Cerebellar cortex (tissue), 1 donor: Measurements from ENCODE around the gene ATAT1.
A peak's percentile ranks its signal among the peaks of the same experiment; 100 is the strongest.

Experiments used
- DNase-seq: peaks from one replicate; pipeline ENCODE4 v3.0.0-alpha.2; 2015; ENCODE audit warnings: low spot score

The ATAT1 gene

DNA sequence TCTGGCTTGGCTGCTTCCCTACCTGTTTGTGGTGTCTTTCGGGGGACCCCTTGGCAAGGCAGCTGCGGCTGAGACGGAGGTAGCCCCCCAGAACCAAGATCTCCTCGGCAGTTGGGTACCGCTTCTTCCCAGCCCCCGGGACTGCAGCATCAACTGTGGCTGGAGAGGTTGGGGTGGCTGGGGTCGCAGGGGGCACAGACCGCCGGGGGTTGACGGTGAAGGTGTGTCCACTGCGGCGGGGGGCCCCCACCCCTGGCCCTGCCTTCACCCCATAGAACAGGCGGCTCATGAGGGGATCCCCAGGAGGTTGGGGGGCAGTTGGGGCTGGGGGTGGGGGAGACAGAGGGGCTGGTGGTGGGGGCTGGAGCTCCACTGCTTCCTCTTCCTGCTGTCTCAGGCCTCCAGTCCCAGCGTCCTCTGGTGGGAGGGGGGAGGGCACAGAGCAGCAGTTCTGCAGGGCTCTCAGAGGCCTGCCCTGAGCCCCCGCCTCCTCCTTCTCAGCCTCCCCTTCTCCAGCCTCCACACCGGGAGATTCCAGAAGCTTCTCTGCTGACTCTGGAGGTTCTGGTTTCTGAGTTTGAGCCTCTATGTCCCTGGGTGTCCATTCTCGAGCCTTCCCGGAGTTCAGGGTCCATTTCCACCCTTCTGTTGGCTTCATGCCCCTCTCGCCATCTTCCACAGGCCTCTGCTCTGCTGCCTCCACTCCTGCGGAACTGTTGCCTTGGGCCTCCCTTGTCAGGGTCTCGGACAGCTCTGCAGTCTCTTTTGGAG, 57.9 kb downstream of the ATAT1 start:
- DNase-seq = no peak

DNA sequence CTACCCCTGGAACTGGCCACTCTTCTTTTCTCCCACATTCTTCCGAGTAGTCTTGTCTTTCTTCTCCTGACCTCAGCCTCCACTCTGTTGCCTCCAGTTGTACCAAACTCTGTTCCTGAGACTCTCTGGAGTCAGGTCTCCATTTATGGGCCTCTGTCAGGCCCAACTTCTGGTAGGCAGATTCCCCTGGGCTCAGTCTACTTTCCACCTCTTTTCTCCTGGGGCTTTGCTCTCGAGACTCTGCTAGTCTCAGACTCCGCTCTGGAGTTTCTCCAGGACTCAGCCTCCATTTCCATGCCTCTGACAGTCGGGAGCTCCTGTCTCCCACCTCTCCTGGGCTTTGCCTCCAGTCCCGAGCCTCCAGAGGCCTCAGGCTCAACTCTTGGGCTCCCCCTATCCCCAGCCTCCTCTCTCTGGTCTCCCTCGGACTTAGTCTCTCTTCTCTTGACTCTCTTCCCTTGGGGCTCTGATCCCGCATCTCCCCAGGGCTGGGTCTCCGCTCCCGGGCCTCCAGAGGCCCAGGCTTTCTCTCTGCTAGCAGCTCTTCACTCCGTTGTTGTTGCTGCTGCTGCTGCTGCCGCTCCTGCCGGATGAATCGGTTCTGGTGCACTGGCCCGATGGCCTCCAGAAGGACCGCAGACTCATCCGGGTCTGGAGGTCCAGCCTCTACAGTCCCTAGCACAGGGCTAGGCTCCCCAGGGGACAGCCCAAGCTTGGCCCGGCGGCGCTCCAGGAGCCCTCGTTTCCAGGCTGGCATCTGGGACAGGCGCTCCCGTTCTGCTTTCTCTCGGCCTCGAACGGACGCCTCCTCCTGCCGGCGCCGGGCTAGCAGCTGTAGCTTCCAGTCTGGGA, 58.7 kb downstream of the ATAT1 start:
- no peak for DNase-seq

DNA sequence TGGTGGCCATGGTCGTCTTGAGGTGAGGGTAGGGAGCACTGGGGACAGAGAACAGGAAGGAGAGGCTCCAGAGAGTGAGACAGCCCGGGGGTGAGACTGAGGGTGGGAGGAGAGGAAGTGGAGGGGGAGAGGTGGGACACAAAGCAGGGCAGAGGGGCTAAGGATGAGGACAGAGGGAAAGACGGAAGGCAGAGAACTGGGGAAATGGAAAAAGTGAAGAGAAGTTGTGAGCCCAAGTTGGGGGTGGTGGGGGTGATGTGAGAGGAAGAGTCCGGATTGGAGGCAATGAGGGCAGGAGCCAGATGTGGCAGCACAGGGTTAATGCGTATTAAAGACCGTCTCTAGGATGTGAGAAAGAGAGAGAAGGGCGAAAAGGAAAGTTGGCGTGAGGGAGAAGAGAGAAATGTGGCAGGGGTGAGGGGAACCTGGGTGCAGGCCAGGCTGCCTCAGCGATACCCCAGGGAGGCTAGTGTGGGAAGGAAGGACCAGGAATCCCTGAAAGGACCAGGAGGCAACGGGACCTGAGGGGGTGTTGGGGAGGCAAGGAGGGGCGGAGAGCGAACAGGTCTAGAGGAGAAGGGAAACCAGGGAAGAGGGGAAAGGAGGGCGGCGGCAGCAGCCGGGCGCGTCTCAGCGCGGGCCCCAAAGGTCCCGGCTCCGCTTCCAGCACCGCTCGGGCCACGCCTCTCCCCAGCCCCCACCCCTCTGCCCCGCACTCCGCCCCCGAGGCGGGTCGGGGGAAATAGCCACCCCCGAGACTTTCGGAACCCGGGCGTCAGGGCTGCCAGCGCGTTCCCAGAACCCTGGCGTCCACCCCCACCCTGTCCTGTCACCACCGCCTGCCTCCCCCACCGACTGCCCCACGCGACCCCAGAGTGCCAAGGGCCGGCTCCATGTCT, 59.6 kb downstream of the ATAT1 start, which contains the start of gene PPP1R18:
Gene PPP1R18 (minus strand): TSS at position 637 of the 899 bp plus-strand sequence. CDS start 627 bp downstream, at position 10.
- DNase-seq = peak; percentile 44

DNA sequence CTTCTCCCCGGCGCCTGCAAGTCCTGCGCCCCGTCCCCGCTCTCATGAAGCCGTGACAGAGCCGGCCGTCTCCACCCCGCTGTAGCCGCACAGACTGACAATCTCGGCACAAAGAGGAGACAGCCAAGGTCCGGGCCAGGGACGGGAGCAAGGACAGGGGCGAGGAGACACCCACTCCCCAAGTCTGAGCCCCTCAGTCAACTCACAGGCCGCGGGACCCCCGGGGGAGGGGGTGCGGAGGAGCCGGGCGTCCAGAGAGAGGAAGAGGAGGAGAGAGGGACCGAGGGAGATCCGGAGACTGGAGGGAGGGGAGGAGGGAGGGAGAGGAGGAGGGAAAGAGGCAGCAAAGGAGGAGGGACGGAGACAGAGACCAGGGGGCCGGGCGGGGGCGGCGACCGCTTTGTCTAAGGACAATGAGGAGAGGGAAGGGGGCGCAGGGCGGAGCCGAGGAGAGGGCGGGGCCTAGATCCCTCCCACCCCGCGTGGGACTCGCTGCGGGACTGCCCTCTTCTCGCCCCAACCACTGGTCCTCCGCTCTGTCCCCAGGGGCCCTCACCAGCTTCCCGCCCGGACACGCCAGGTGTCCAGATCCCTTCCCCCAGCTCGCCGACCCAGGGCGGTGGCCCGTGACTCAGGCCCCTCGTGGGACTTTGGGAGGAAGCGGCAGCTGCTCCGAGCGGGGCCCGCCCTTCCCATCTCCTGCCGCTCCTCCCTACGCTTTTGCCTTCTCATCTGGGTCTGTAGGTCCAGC, 60.4 kb downstream of the ATAT1 start:
- DNase-seq = peak; percentile 80

DNA sequence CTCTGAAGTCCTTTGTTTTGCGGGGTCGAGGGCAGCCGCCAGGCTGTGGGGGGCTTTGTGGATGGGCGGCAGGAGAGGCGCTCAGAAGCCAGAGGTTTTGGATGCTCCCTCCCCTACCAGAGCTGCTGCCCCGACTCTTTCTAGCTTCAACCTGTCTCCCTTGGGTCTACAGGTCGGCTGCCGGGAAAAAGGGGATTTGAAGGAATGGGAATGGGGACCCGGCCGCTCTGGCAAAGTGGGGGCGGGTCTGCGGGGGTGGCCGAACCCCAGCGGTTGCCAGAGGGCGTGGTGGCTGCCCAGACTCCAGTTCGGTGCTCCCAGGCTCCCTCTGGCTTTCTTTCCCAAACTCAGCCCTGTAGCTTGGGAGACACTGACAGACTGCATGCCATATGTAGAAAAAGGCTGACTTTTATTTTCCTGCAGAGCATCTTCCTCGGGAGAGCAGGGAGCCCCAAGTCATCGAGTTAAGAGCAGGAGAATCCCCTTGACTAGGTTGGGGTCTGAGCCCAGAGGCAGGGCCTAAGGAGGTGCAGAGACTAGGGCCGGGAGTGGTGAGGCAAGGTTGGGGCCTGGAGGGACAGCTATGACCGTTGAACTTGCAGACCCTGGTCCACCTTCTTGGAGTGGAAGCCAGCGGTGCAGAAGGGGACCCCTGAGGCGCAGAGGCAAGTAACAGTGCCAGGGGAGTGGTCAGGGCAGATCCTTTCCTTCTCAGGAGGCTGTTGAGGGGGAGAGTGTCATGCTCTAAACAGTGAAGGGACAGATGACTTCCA, 61.2 kb downstream of the ATAT1 start:
- peak; percentile 42 for DNase-seq

DNA sequence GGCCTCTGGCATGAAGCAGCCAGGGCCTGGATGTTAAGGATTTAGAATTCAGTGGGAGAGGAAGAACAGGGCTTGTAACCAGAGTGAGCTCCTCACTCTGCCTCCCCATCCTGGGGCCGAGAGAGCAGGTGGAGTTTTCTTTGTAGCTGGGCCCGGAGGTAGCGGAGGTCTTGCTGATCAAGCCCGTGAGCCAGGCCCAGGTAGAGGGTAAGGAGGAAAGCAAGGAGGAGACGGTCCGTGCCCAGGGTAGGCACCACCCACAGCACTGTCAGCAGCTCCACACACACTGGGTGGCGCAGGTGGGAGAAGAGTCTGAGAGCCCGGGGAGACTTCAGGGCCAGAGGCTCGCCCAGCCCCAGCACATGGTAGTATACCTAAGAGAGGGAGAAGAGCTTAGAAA, 61.9 kb downstream of the ATAT1 start:
- DNase-seq = no peak

DNA sequence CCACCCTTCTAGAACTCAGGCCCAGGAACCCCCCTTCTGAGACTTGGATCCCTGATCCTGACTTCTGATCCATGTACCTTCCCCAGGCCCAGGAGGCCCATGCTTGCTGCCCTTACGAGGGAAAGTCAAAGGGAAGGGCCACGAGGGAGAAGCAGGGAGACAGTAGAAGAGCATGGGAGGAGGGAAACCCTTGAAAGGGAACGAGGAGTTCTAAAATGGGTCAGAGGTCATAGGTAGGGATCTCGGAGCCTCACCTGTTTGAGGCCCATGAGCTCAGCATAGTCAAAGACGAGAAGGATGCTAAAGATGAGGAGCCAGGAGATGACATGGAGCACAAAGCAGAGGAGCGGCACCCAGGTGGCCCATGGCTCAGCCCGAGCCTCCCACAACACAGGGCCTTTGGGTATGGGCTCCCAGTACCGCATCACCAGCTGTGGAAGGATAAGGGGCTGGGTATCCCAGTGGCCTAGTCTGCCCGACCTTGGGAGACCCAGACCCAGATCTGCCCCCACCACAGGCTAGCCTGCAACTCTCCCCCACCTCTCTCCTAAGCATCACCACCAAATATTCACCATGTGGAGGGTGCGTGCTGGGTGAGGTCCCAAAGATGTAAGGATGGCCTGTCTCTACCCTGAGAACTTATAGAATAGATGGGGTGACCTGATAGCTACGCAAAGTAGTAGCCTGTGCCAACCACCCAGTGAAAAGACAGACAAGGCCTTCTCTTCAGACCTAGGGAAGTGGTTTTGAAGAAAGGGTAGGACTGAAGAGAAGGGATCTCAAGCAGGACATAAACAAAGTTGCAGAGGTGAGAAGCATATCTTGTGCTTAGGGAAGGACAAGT, 62.6 kb downstream of the ATAT1 start:
- no peak for DNase-seq

DNA sequence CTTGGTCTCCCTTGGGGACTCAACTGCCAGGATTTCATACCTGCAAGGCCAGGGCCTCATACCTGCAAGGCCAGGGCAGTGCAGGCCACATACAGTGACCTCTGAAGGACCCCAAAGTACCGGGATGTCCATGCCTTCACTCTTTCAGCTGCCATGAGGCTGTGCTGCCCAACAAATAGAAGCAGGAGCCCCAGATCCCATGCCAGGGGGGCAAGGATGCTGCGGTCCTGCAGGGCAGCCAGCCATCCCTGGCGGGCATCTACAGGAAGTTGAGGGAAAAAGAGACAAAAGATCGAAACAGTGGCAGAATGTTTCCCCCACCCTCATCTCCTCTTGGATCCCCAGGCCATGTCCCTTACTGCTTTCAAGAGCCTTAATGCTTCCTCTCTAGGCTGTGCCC, 63.3 kb downstream of the ATAT1 start:
- no peak for DNase-seq

DNA sequence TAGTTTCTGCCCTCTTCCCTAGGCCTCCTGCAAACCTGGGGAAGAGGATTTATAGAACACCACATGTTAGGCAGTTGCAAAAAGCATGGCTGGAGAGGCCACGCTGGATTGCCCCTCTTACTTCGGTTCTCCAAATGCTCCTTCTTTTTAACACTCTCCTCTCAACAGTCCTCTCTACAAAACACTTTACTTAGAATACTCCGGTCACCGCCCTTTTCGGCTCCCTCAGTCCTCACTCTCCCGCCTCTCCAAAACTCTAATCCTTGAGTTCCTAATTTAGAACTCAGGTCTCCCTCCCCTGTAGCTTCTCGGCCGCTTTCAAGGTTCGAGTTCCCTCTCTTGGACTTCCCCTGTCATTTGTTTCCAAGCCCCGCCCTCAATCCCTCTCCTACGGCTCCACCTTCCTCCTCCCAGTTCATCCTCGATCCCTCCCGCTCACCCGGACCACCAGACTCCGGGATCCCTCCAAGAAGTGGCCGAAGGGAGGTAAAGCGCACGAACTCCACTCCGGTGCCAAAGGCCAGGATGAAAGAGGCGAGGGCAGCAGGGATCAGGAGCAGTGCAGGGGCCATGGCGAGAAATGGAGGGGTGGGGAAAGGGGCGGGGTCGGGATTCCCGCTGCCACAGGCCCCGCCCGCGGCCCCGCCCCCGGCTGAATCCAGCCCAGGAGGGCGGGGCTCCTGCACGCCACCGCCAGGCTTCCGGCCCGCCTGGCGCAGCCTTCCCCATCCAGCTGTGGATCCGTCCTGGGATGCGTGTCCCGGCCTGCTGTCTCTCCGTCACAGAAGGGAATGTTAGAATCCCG, 63.9 kb downstream of the ATAT1 start, which contains the start of gene NRM:
Gene NRM (minus strand): TSS at position 582 of the 805 bp plus-strand sequence. CDS start 10 bp downstream, at position 572.
- peak; percentile 91 for DNase-seq

DNA sequence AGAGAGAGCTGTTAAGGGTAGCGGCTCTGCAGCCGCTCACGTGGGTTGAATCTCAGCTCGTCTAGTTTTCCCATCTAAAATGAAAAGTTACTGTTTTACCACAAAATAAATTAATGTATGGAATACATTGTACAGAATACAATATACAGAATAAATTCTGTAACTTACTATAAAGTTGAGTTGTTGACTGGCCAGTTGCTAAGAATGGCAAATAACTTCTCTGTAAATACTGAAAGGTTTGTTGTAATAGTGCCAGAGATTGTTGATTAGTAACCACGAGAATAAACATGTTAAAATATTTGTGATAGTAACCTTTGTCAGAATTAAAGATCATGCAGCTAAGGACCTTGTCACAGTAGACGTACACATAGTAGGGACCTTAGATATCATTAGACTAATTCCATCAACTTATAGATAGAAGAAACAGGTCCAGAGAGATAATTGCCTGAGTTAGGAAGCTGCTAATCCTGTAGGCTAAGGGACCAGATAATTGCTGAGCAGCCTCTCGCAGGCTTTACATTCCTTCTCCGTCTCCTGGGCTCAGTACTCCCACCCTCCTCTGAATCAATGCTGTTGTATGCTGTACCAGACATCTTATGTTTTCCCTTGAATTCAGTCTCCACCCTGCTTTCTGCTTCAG, 64.7 kb downstream of the ATAT1 start:
- peak; percentile 45 for DNase-seq
